Astrocyte of the cerebellum (primary cell): ENCODE measurements around the gene XYLB.
"Not testable (repeated sequence)": the region's sequence is repeated elsewhere in the genome, so short reads cannot be mapped to it uniquely, and the experiment has no call there.

Source experiments
- DNase-seq: peaks from one replicate; pipeline ENCODE4 v3.0.0-alpha.2; 2011; ENCODE audit warnings: low read depth
- H3K4me3 ChIP-seq: 2 replicates; pipeline ENCODE4 v1.5.1; 2011; ENCODE audit warnings: mild to moderate bottlenecking, low read depth, low read length, moderate library complexity
- CTCF ChIP-seq: IDR thresholded peaks from 2 replicates; pipeline ENCODE4 v1.5.1; 2012; ENCODE audit warnings: low read length, low read depth, moderate library complexity, mild to moderate bottlenecking; ENCODE audit errors: missing control alignments
- in situ Hi-C: cut with HindIII; loops from 2 replicates; pipeline ENCODE4 v1.10.0; 2017; ENCODE audit warnings: low sequenced_read_pairs

The XYLB gene

GRCh38 chr3:38401246-38401962 lies 54.8 kb downstream of the XYLB start:
- in situ Hi-C loops = no loop called here
- no peak for TF ChIP-seq CTCF
- H3K4me3 ChIP-seq = no peak overlapping the region
- no peak for DNase-seq

- H3K4me3 ChIP-seq = no peak overlapping the region
- DNase-seq = peak; percentile 31
- no peak for TF ChIP-seq CTCF
- in situ Hi-C loops = no loop called here
Observed at GRCh38 chr3:38404286-38404685, 57.7 kb downstream of the XYLB start.

- no peak for DNase-seq
- H3K4me3 ChIP-seq = no peak overlapping the region
- in situ Hi-C loops = no loop called here
- TF ChIP-seq CTCF = no peak
Observed at GRCh38 chr3:38411591-38411990, 65.0 kb downstream of the XYLB start.

- DNase-seq, H3K4me3 ChIP-seq, in situ Hi-C loops: not testable (repeated sequence)
Observed at GRCh38 chr3:38420758-38421157, 74.2 kb downstream of the XYLB start.

- no peak for DNase-seq
- in situ Hi-C loops = no loop called here
- no peak overlapping the region for H3K4me3 ChIP-seq
- no peak for TF ChIP-seq CTCF
Observed at GRCh38 chr3:38421679-38422336, 75.2 kb downstream of the XYLB start.

GRCh38 chr3:38426798-38427426 lies 80.3 kb downstream of the XYLB start:
- in situ Hi-C loops, DNase-seq, H3K4me3 ChIP-seq: not testable (repeated sequence)

- DNase-seq, in situ Hi-C loops, H3K4me3 ChIP-seq: not testable (repeated sequence)
Observed at GRCh38 chr3:38432871-38433658, 86.5 kb downstream of the XYLB start.

- DNase-seq, in situ Hi-C loops, H3K4me3 ChIP-seq: not testable (repeated sequence)
Observed at GRCh38 chr3:38433661-38434060, 87.1 kb downstream of the XYLB start.

- DNase-seq, in situ Hi-C loops, H3K4me3 ChIP-seq: not testable (repeated sequence)
Observed at GRCh38 chr3:38438436-38439069, 92.0 kb downstream of the XYLB start.

GRCh38 chr3:38443205-38443604 lies 96.6 kb downstream of the XYLB start:
- in situ Hi-C loops = not testable (repeated sequence)

More at GRCh38 chr3:38443205-38443604, 96.6 kb downstream of the XYLB start:
- DNase-seq, H3K4me3 ChIP-seq: not testable (repeated sequence)
